ENCODE measurements around the gene LITAFD.

GRCh38 chr16:8864480-8865110 lies 17.6 kb upstream of the LITAFD start:
- TF ChIP-seq, protein P1, sequence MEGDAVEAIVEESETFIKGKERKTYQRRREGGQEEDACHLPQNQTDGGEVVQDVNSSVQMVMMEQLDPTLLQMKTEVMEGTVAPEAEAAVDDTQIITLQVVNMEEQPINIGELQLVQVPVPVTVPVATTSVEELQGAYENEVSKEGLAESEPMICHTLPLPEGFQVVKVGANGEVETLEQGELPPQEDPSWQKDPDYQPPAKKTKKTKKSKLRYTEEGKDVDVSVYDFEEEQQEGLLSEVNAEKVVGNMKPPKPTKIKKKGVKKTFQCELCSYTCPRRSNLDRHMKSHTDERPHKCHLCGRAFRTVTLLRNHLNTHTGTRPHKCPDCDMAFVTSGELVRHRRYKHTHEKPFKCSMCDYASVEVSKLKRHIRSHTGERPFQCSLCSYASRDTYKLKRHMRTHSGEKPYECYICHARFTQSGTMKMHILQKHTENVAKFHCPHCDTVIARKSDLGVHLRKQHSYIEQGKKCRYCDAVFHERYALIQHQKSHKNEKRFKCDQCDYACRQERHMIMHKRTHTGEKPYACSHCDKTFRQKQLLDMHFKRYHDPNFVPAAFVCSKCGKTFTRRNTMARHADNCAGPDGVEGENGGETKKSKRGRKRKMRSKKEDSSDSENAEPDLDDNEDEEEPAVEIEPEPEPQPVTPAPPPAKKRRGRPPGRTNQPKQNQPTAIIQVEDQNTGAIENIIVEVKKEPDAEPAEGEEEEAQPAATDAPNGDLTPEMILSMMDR (IDR thresholded peaks at IDR 0.05 in 8 of 11, conservative IDR thresholded peaks at IDR 0.05 in 3 of 11) = no peak
- no peak for TF ChIP-seq POLR2A (IDR thresholded peaks at IDR 0.05)

Data from spleen (tissue), 7 donors.